Colonic mucosa (tissue), 4 donors: ENCODE measurements around the gene GPC2. TPM values are rescaled to one million over a fixed set of nuclear protein-coding genes. Genes with fewer than 3 reads are reported as not detected.

ENCODE experiments used
- DNase-seq: peaks from one replicate; pipeline ENCODE4 v3.0.0-alpha.2; 2020
- H3K27ac ChIP-seq: fragments of 200-600 bp; one replicate; pipeline ENCODE4 v1.8.0; 2021
- H3K27me3 ChIP-seq: fragments of 200-600 bp; one replicate; pipeline ENCODE4 v1.8.0; 2021
- H3K36me3 ChIP-seq: fragments of 200-600 bp; one replicate; pipeline ENCODE4 v1.8.0; 2021
- H3K4me1 ChIP-seq: fragments of 200-600 bp; one replicate; pipeline ENCODE4 v1.8.0; 2021; ENCODE audit warnings: mild to moderate bottlenecking
- H3K4me3 ChIP-seq: fragments of 200-600 bp; one replicate; pipeline ENCODE4 v1.8.0; 2021
- H3K9ac ChIP-seq, 2 donors: one replicate each; pipeline ENCODE4 v1.7.0; 2013; ENCODE audit warnings: control low read depth in 2 of 2, low read depth in 2 of 2, low read length in 2 of 2
- H3K9me3 ChIP-seq: fragments of 200-600 bp; one replicate; pipeline ENCODE4 v1.8.0; 2021
- intact Hi-C: fragments of 100-400 bp; cut with DNase I; formaldehyde crosslinking; loops from one replicate; pipeline ENCODE4 v1.14.1; 2022
- total RNA-seq, 2 donors: library from RNA; stranded (reverse); fragmentation: NEBNext Ultra II Directional in 1 of 2; extraction: Animal tissue kit (Norgen Biotek cat#: 25700) in 1 of 2; gene quantifications; one replicate each; pipeline ENCODE4 v1.2.1, GENCODE V29; 2021
- TF ChIP-seq, protein P1 (sequence below): fragments of 200-600 bp; IDR thresholded peaks from one replicate; pipeline ENCODE4 v1.8.0; 2022; ENCODE audit warnings: antibody characterized with exemption, mild to moderate bottlenecking
- donor health status: healthy.
- donor health status: DM: no; HTN: no; CAD: no.
- donor health status: DM: no; HTN: no; CAD: no.

The GPC2 gene
- total RNA-seq, 2 donors from 2014 or later: 4.0 to 7.6 TPM

DNA sequence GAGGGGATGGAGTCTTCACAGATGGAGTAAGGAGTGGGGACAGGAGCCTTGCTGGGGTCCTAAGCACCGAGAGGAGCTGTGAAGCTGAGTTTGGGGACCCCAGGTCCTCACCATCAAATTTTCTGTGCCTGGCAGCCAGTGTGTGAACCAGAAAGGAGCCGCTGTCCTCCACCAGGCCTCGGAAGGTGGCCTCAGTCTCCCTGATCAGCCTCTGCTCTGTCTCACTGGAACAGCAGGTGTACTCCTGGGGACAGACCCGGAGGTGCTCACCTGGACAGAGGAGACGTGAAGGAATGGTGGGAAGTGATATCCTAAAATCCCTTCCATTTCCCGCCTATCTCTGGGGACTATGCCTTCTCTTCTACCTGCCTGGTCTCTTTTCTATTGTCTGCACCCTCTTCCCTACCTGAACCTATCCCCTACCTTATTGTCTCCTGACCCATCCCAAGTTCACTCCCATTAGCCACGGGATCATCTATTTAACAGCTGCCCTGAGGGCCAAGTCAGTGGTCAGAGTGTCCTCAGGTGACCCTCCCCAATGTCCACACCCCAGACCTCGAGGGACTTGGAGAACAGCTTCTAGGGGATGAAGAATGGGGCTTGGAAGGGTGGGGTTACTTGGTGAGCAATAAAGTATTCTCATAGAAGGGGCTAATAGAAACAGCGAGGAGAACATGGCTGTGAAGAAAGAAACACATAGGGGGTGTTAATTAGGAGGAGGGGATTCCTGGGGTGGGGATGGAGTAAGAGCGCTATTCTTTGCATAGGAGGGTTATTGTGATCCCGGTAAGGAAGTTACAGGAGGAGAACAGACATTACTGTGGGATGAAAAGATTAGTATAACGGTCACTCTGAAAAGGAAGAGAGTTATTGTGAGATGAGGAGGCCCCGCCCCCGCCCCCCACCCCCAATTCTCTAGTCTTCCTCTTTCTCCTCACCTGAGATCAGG lies 811 bp downstream of the GPC2 start:
- Histone ChIP-seq H3K27me3 (peaks cover 9% of the 10 kb centered on the region), H3K9ac (peak overlapping the region; percentile 56 to 58), H3K4me3 (peak overlapping the region; percentile 59), H3K36me3 (no peaks in the 10 kb centered on the region), H3K27ac (no peak overlapping the region), H3K9me3 (no peaks in the 10 kb centered on the region), H3K4me1 (no peaks in the 10 kb centered on the region)
- TF ChIP-seq, protein P1, sequence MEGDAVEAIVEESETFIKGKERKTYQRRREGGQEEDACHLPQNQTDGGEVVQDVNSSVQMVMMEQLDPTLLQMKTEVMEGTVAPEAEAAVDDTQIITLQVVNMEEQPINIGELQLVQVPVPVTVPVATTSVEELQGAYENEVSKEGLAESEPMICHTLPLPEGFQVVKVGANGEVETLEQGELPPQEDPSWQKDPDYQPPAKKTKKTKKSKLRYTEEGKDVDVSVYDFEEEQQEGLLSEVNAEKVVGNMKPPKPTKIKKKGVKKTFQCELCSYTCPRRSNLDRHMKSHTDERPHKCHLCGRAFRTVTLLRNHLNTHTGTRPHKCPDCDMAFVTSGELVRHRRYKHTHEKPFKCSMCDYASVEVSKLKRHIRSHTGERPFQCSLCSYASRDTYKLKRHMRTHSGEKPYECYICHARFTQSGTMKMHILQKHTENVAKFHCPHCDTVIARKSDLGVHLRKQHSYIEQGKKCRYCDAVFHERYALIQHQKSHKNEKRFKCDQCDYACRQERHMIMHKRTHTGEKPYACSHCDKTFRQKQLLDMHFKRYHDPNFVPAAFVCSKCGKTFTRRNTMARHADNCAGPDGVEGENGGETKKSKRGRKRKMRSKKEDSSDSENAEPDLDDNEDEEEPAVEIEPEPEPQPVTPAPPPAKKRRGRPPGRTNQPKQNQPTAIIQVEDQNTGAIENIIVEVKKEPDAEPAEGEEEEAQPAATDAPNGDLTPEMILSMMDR: no peak
- DNase-seq: no peak
- intact Hi-C loops: no loop called here

DNA sequence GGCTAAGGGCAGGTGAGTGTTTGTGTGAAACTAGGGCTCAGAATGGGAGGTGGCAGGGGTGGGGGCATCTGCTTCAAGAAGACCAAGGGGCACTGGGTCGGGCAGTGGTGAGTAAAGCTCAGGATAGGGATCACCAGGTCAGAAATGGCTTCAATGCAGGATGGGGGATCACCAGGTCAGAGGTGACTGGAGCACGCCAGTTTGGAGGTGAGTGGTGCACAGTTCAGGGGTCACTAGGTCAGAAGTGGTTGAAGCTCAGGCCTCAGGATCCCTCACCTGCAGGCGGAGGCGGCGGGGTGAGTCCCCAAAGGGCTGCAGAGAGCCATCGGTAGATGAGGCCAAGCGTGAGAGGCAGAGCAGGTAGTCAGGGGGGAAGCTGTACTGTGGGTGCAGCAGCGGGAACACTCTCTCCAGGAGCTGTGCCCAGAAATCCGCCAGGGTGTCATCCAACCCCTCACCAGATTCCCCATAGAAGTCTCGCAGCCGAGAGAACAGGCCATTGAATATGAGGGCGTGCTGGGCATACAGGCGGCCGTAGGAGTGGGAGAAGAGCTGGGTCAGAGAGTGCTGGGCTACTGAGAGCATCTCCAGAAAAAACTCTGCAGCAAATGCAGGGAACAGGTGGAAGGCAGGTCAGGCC lies 1.8 kb downstream of the GPC2 start:
- TF ChIP-seq, protein P1: no peak
- H3K4me1 ChIP-seq: no peaks in the 10 kb centered on the region
- H3K36me3 ChIP-seq: no peaks in the 10 kb centered on the region
- peaks cover 11% of the 10 kb centered on the region for H3K27me3 ChIP-seq
- no peak overlapping the region for H3K9ac ChIP-seq
- no peak overlapping the region for H3K27ac ChIP-seq
- H3K9me3 ChIP-seq: no peaks in the 10 kb centered on the region
- H3K4me3 ChIP-seq: no peak overlapping the region
- intact Hi-C loops: no loop called here
- no peak for DNase-seq

DNA sequence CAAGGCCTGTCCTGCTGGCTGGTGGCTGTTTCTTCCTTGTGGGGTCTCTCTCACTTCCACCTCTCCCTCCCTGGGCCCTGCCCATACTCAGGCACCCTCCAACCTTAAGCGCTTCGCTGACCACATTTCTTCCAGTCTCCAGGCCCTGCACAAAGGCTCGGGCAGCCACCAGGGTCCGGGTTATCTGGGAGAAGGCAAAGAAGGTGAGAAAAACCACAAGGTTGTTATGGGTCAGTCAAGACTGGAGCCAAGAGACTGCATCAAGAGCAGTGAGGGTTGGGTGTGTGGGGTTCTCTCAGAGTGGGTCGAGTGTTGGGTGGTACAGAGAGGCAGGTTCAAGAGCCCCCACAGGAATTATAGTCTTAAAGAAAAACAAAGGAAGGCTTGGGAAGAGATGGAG lies 2.6 kb downstream of the GPC2 start:
- H3K4me3 ChIP-seq: no peak overlapping the region
- intact Hi-C loops: no loop called here
- H3K27me3 ChIP-seq: peaks cover 11% of the 10 kb centered on the region
- no peaks in the 10 kb centered on the region for H3K36me3 ChIP-seq
- TF ChIP-seq, protein P1: no peak
- no peak for DNase-seq
- H3K27ac ChIP-seq: no peak overlapping the region
- no peaks in the 10 kb centered on the region for H3K4me1 ChIP-seq
- no peaks in the 10 kb centered on the region for H3K9me3 ChIP-seq
- H3K9ac ChIP-seq: no peak overlapping the region

DNA sequence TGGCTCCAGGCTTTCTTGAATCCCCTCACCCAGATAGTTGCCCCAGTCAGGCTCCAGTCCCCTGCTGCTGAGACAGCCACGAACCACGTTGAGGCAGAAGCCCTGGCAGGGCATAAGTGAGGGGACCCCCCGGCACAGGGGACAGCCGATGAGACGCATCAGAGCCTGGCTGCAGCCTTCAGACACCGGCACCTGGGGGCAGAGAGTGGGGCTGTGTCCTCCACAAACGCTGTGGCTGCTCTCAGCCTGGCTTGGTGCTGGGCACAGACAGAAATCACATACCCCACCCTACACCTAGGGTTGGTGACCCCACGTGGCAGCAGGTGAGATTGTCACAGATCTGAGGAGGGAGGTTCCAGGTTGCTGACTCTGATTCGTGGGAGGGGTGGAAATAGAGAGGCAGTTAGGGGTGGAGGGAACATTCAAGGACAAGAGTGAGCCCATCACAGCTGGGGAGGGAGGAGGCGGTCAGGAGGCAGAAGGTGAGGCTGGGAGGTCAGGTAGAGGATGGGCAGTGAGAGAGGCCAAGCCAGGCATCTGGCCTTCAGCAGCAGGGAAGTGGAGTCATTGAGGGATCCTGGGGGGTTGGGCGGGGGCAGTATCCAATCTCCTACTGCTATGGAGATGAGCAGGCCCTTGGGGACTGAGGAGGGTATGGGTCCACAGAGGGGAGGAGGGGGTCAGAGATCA lies 3.2 kb downstream of the GPC2 start:
- H3K9me3 ChIP-seq: no peaks in the 10 kb centered on the region
- TF ChIP-seq, protein P1: no peak
- no peak for DNase-seq

DNA sequence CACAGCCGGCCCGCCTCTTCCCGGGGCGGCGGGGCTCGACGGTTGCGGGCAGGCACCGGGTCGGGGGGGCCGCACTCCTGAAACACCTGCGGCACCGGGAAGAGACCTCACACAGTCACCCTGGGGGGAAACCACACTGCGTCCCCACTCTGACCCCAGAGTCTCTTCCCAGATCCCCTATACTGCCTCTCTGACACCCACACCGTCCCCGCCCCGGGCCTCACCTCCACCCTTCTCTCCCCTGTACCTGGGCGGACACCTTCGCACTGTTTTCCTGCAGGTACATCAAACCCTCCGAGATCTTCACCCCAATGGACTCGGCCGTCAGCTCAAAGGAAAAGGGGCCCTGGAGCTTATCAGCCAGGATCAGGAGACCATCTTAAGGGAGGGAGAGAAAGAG lies 5.3 kb downstream of the GPC2 start:
- no peaks in the 10 kb centered on the region for H3K4me1 ChIP-seq
- DNase-seq: no peak

More for the DNA sequence above, 3.2 kb downstream of the GPC2 start:
- Histone ChIP-seq H3K9ac (no peak overlapping the region), H3K27me3 (peaks cover 11% of the 10 kb centered on the region), H3K4me1 (no peaks in the 10 kb centered on the region), H3K27ac (no peak overlapping the region), H3K4me3 (no peak overlapping the region), H3K36me3 (no peaks in the 10 kb centered on the region)
- intact Hi-C loops: no loop called here

More for the DNA sequence above, 5.3 kb downstream of the GPC2 start:
- intact Hi-C loops: no loop called here
- Histone ChIP-seq H3K4me3 (peak overlapping the region; percentile 44), H3K27me3 (peaks cover 11% of the 10 kb centered on the region), H3K9me3 (no peaks in the 10 kb centered on the region), H3K27ac (no peak overlapping the region), H3K9ac (no peak overlapping the region), H3K36me3 (no peaks in the 10 kb centered on the region)
- TF ChIP-seq, protein P1: no peak
